Ovary (tissue), 9 donors: Measurements from ENCODE around the gene OTOP3. TPM values are rescaled to one million over a fixed set of nuclear protein-coding genes. Genes with fewer than 3 reads are reported as not detected.

Experiments used
- DNase-seq, 5 donors: peaks; one replicate each; pipeline ENCODE4 v3.0.0-alpha.2; 2019 to 2020
- H3K27ac ChIP-seq, 2 donors: fragments of 200-600 bp; one replicate each; pipeline versions ENCODE4 v1.5.1 to v1.8.0; 2019 to 2022
- H3K27me3 ChIP-seq: fragments of 200-600 bp; one replicate; pipeline ENCODE4 v1.8.0; 2022
- H3K36me3 ChIP-seq: fragments of 200-600 bp; sonication (generic); one replicate; pipeline ENCODE4 v1.5.1; 2019
- H3K4me1 ChIP-seq: one replicate; pipeline ENCODE4 v1.8.1; 2013; ENCODE audit warnings: mild to moderate bottlenecking, moderate library complexity; ENCODE audit not compliant: insufficient read depth
- H3K4me3 ChIP-seq: fragments of 200-600 bp; sonication (generic); one replicate; pipeline ENCODE4 v1.5.1; 2017
- H3K9me3 ChIP-seq, 2 donors: fragments of 200-600 bp in 1 of 2; sonication (generic) in 1 of 2; one replicate each; pipeline versions ENCODE4 v1.5.1 to v1.8.1; 2013 to 2019; ENCODE audit warnings: mild to moderate bottlenecking in 1 of 2, moderate library complexity in 1 of 2
- CTCF ChIP-seq, 3 donors: fragments of 450-650 bp in 2 of 3; fragments of 200-600 bp in 1 of 3; IDR thresholded peaks; one replicate each; pipeline versions ENCODE4 v1.5.1 to v1.8.0; 2016 to 2022; ENCODE audit warnings: antibody characterized with exemption in 3 of 3, mild to moderate bottlenecking in 1 of 3
- EP300 ChIP-seq: sonication (generic); formaldehyde crosslinking; IDR thresholded peaks from one replicate; pipeline ENCODE4 v1.6.1; 2017; ENCODE audit warnings: antibody characterized with exemption
- POLR2A ChIP-seq: fragments of 450-650 bp; IDR thresholded peaks from one replicate; pipeline ENCODE4 v1.6.1; 2017; ENCODE audit warnings: antibody characterized with exemption, mild to moderate bottlenecking, moderate library complexity
- WGBS, 3 donors: extraction: QIAGEN DNeasy Blood & Tissue Kit in 1 of 3; methylation state at CpG; one replicate each; pipeline versions ENCODE4 v1.1.5 to v1.1.7; 2013 to 2017; 5-methylcytosine and 5-hydroxymethylcytosine counted together
- intact Hi-C, 4 donors: fragments of 100-400 bp; cut with DNase I; formaldehyde crosslinking; loops; one replicate each; pipeline versions ENCODE4 v1.11.0 to v1.15.1; 2022 to 2023
- polyA plus RNA-seq, 2 donors: library from polyadenylated mRNA; stranded (reverse); fragments of 200-250 nt in 1 of 2; fragments of 350-450 nt in 1 of 2; fragmentation: Illumina TruSeq in 1 of 2; extraction: RNeasy Lipid Tissue Mini Kit (QIAGEN cat#74804) in 1 of 2; gene quantifications; one replicate each; pipeline ENCODE4 v1.2.3, GENCODE V29; 2013 to 2014
- total RNA-seq, 7 donors: library from RNA; depleted of rRNA in 2 of 7; stranded (reverse); fragments of >200 nt in 2 of 7; fragmentation: NEBNext Ultra II Directional in 3 of 7; extraction: Animal tissue kit (Norgen Biotek cat#: 25700) in 3 of 7; gene quantifications; one replicate each; pipeline versions ENCODE4 v1.1.0 to v1.2.4, GENCODE V29; 2016 to 2023
- donor health status: DM: no; HTN: no; CAD: no; lungs with moderate emphysema.
- donor health status: DM: no; HTN: no; CAD: no.
- donor health status: Bipolar disorder and iron deficiency.
- donor health status: DM: yes; HTN: yes; CAD: no.
- donor health status: DM: no; HTN: no; CAD: no.
- donor health status: DM: yes; HTN: yes; CAD: no.

The OTOP3 gene
- total and polyA plus RNA-seq, 9 donors = not detected

GRCh38 chr17:74892013-74892841 lies 43.5 kb upstream of the OTOP3 start:
- TF ChIP-seq CTCF (IDR thresholded peaks at IDR 0.05) (no peak), EP300 (no peak), POLR2A (no peak)
- Histone ChIP-seq H3K4me3 (no peak overlapping the region), H3K9me3 (no peaks in the 10 kb centered on the region), H3K27ac (no peak overlapping the region), H3K4me1 (peaks cover 3% of the 10 kb centered on the region), H3K27me3 (no peaks in the 10 kb centered on the region), H3K36me3 (no peaks in the 10 kb centered on the region)
- intact Hi-C loops = no loop called here
- DNase-seq = no peak
- WGBS, 3 donors = 64 to 74% (median 65%) methylated on average over 20 of the region's 20 CpGs

- Histone ChIP-seq H3K9me3 (no peaks in the 10 kb centered on the region), H3K27ac (no peak within 1 kb of the TSS), H3K36me3 (no peaks in the 10 kb centered on the region), H3K4me3 (no peak within 1 kb of the TSS), H3K4me1 (peaks cover 3% of the 10 kb centered on the region), H3K27me3 (no peaks in the 10 kb centered on the region)
- intact Hi-C loops = no loop called here
- DNase-seq = no peak
- WGBS, 3 donors = 1 to 4% (median 2%) methylated on average over 59 to 86 of the region's 86 CpGs
- TF ChIP-seq EP300 (no peak), CTCF (IDR thresholded peaks at IDR 0.05) (no peak), POLR2A (no peak)
These were observed 42.5 kb upstream of the OTOP3 start, which contains the start of gene FADS6 for GRCh38 chr17:74892974-74893911. FADS6 (minus strand) TSS chr17:74893633; CDS start chr17:74893595, 38 bp downstream.

- H3K27me3 ChIP-seq = no peaks in the 10 kb centered on the region
- DNase-seq = no peak
- no peaks in the 10 kb centered on the region for H3K9me3 ChIP-seq
- intact Hi-C loops = no loop called here
- H3K4me1 ChIP-seq = peaks cover 3% of the 10 kb centered on the region
- no peak overlapping the region for H3K4me3 ChIP-seq
- no peaks in the 10 kb centered on the region for H3K36me3 ChIP-seq
- TF ChIP-seq POLR2A (no peak), CTCF (IDR thresholded peaks at IDR 0.05) (no peak), EP300 (no peak)
- WGBS, 3 donors = 26 to 28% (median 28%) methylated on average over 21 to 22 of the region's 22 CpGs
- no peak overlapping the region for H3K27ac ChIP-seq
These were observed 41.6 kb upstream of the OTOP3 start for GRCh38 chr17:74893936-74894671.

GRCh38 chr17:74898376-74898946 lies 37.2 kb upstream of the OTOP3 start:
- Histone ChIP-seq H3K4me1 (no peaks in the 10 kb centered on the region), H3K9me3 (no peaks in the 10 kb centered on the region), H3K4me3 (no peak overlapping the region), H3K27ac (no peak overlapping the region), H3K36me3 (no peaks in the 10 kb centered on the region), H3K27me3 (no peaks in the 10 kb centered on the region)
- TF ChIP-seq EP300 (no peak), CTCF (IDR thresholded peaks at IDR 0.05) (no peak), POLR2A (no peak)
- 80 to 83% (median 81%) methylated on average over 11 of the region's 11 CpGs for WGBS, 3 donors
- intact Hi-C loops = no loop called here
- no peak for DNase-seq
